Kasumi-1 (cell line): ENCODE results near the gene CTNNA3.
A peak's percentile ranks its signal among the peaks of the same experiment; 100 is the strongest.

Experiments
- DNase-seq, 2 experiments: peaks; one replicate each; lab custom pipeline; 2025; lab: John Stamatoyannopoulos, UW

Gene CTNNA3

DNA sequence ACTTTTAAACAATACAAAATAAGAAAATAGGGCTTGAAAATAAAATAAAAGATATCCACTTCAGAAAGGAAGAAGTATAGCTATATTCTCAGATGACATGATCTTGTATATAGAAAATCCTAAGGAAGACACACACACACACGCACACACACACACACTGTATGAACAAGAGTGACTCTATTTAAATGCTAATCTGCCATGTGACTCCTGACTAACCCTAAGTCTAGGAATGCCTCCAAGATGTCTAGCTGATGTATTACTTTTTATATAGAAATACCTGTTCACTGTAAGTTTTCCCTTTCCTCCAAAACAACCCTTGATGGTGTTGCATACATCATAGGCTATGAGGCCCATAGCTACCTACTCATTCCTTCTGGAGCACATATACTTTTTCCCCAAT lies 943.3 kb downstream of the CTNNA3 start:
- DNase-seq, result no peak

DNA sequence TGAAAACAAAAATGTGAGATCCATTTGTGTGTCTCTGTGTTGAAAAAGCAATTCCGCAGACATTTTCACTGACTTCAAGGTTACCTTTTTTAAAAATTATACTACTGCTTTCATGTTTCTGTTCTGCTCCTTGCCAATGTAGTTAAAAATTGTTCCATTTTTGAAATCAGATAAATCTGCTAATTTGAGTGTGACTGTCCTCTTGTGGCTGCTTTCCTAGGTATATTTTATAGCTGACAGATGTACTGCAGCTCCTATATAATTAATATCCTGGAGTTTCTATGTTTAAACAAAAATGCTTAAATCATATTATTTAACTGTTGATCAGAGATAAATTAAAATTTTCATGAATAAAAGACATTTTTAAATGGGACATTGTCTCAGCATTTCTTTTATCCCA lies 947.8 kb downstream of the CTNNA3 start:
- DNase-seq, result peak in 1 of 2 experiments; percentile 11

DNA sequence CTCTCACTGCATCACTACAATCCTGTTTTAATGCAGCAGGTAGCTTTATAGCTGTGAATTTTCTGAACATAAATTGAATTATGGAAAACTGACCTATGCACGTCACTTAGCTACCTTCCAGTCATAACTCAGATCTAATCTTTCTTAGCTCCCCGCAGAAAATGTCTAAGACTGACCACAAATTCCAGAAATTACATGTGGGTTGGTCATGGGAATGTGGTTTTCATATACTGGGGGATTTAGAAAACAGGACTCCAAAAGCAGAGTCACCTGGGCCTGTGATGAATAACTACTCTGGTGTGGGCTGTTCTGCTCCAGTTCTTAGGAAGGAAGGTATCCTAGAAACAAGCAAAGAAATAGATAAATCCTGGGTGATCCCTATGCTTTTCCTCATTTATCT lies 948.5 kb downstream of the CTNNA3 start:
- no peak for DNase-seq

DNA sequence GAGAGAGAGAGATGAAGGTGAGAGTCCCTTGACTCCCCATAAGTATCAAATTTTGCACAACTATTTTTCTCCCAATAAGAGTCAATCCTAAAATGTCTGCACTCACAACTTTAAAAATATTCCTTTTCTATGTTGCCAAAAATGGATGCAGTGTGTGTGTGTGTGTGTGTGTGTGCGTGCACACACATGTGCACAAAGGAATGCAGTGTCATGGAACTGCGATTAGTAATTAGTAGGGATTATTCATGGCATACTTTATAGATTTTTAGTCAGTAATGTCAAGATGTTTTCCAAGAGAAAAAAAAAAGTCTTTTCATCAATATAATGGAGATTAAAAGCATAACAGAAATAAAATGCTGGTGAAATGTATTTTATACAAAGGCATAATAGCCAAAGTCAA lies 949.3 kb downstream of the CTNNA3 start:
- no peak for DNase-seq

DNA sequence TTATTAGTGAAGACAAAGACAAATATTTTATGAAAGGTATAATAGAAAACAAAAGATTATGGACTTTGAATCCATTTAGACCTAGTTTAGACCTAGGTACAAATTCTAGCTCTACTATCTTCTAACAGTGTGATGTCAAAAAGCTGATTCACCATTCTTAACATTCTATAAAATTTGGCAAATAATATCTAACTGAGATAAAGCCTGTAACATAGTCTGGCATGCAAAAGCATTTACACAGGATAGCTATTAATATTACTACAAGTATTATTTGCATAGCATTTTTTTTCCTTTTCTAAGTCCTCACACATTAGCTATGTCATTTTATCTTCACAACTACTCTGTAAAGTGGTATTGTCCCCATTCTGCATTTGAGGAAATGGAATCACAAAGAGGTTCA lies 949.7 kb downstream of the CTNNA3 start:
- no peak for DNase-seq

DNA sequence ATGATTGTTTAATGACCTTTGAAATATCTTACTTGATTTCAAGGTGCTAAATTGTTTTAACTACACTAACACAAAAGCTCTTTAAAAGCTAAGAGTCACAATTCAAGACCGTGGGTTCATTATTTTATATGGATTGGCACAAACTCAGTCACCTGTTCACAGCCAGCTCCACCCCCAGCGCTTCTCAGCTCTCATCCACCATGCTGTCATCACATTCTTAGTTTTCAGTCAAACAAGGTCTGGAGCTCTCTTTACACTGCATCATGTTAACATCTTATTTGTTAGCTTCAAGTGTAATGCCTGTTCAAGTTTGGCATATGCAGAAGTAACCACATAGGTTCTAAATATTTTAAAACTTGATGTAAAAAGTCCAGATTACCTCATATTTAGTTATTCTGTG lies 951.1 kb downstream of the CTNNA3 start:
- DNase-seq, result no peak

DNA sequence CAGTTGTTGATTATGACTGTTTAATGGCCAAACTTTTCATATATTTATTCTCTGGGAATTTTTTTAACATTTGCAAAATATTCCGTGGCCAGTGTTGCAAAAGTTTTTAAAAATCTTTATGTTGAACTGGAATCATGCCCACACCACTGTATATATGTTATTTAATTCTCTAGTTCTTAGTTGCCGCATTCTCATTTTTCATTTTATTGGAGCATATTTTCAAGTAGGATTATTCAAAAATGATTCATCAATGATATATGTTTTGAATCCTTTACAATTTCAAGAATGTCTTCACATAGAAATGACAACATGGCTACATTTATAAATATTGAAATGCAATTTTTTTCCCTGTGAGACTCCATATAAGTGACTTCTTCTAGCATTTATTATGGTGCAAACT lies 958.8 kb downstream of the CTNNA3 start:
- DNase-seq, result no peak

DNA sequence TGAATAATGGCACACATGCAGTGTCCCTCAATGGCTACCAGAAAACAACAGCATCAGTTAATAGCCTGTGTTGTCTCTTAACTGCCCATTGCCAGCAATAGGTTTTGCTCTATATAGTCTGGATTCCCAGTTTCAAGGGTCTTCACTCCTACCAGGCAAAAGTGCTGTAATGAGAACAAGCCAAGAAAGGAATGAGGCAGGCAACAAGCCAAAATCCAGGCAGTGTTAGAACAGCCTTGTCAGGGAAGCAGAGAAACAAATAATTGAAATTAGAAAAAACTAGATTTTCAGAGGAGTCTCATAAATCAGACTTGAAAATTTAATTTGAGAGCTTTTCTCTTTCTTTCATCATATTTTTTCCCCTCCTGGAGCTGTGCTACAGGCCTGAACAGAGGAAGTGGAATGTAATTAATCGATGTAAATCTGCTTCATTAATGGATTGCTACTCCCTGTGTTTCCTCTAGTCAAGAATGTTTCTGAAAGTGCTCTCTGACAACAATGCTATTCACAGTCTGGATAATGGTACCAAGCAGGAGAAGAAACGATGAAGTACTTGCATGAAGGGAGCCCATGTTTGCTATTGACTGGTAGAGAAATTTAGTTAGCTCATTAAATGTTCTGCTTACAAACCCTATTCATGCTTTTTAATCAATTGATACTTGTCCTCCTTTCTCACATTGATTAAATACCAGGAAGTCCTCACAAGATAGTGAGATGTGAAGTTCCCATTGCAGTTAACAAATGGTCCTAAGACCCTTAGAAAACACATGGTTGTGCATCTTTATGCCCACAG lies 972.2 kb downstream of the CTNNA3 start:
- DNase-seq, result no peak

DNA sequence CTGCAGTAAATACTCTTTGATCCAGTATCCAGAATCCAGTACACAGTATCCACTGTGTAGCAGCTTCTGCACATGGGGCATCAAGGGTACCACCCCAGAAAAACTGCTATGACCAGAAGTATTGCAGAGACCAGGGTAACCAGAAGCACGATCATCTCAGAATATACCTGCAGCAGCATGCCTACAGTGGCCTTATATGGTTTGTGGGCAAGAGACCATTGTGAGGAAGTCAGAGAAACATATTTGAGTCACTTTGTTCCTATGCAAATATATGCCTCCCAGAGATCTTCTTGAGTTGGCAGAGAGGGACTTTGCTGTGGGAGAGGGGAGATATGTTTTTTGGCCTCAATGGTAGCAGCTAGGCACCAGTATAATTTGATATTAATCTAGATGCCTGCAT lies 976.5 kb downstream of the CTNNA3 start:
- no peak for DNase-seq

DNA sequence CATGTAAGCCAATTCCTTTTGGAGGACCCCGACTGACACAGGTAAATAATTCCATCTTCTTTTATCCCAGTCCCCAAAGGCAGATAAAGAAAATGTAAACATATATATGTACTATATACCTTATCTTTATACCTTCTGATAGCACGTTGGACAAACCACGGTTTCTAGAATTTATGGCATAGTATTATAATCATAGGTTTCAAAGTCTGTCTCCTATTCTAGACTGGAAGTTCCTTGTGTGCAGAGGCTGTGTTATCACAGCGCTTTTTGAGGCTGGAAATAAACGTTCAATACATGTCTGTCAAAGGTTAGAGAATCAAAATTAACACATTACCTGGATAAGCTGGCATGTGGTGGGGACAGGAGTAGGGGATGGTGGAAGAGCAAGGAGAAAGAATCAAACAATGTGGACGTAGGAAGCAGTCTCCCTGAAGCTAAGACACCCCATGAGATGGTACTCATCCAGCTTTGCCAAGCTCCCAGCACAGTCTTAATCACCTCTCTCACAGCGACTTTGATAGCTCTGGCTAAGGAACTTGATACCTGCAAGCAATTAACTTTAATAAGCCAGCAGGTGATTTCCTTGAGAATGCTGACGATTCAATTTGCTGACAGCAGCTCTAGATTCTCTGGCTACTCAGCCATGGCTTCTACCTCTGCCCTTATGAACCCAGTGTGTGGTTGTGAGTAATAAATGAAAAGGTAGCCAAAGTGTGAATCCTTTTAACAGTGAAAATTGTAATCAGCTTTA lies 978.6 kb downstream of the CTNNA3 start:
- DNase-seq, result no peak

DNA sequence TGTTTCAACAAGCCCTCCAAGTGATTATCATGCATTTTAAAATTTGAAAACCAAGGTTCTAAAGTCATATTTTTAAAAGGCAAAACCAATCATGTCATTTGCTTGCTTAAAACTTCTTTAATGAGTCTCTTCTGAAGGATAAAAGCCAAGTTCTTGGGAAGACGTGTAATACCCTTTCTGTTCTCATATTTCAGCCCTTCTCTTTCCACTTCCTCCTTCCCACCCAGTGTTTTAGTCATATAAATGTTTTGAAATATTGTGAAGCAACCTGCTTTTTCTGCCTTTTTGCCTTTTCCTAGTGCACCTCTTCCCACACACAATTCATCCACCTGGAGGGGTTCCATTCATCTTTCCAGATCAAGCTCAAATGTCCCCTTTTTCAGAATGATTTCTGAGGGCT lies 981.3 kb downstream of the CTNNA3 start:
- peak; percentile 74 to 75 for DNase-seq

DNA sequence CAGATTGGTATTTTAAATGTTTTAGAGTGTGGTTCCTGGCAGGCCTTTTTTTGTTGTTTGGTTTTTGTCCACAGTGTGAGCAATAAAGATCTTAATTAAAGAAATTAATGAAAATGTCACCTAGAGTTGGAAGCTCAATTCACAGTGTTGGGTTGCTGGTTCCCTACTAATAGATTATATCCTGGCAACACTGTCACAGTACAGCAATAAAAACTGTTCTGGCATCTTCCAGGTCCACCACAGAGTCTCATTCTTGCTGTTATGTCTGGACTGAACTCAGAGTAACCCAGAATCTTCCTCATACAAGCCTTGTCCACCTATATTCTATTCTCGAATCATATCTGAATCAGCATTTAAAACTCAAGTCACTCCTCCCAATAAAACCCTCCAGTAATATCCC lies 982.6 kb downstream of the CTNNA3 start:
- DNase-seq, result no peak

DNA sequence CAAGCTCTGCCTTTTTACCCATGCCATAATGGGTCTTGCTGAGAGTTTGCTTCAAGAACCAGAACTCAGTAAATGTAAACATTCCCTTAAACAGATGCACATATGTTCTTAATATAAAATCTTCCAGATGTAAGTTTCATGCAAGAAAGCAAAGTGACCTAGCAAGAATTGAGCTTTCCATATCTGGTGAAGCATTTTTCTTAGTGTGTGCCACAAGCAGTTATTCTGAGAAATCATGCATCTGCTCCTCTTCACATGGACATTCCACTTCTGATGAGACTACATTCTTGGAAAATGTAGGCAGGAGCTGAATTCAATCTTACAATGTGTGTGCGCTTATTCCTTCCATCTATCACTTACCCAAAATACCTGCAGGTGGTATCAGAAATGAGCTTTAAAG lies 997.9 kb downstream of the CTNNA3 start:
- no peak for DNase-seq

DNA sequence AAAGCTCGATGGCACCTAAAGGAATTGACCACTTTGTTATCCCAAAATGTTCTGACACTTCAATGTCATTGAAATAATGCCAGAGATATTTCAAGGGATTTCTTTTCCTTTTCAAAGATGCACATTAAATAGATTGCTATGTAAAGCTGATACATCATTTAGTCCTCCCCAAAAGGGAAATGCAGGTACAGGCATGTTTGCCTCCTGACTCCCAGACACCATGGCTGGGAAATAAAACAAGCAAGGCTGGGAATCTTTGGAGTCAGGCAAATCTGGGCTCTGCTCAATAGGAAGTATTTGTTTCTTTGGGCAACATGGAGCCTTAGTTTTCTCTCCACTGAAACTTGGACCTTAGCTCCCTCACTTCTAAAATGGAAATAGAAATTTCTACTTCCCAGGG lies 1000.9 kb downstream of the CTNNA3 start:
- no peak for DNase-seq

DNA sequence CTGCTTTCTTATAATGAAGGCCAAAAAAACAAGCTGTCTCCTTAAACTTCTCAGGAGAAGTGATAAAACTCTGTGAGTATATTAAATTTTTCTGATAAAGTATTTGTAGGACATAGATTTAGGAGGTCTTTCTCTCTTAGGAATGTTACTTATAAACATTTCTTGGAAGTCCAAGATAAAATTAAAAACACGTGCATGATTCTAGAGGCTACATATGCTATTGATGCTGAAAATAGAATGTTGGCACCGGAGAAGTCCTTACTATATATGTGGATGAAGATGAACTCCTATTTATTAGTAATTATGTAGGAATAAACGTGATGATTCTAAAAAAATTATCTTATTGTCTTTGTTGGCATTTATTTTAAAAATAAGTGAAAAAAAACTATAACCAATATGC lies 1011.4 kb downstream of the CTNNA3 start:
- no peak for DNase-seq

DNA sequence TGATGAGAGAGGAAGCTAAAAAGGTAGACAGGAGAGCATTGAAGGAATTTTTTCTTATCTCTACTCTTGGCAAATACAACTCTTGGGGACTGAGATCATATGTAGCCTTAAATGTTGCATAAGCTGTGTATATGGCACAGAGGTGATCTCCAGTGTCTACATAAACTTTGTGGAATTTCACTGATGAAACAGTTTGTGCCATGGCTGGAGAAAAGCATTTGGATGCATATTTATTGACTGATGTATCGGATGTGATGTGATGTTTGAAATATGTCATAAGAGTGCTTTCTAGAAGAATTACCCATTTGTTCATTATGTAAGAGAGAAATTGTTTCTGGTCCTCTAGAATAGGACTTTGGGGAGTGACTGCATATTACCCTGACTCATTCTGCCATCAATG lies 1015.1 kb downstream of the CTNNA3 start:
- no peak for DNase-seq

DNA sequence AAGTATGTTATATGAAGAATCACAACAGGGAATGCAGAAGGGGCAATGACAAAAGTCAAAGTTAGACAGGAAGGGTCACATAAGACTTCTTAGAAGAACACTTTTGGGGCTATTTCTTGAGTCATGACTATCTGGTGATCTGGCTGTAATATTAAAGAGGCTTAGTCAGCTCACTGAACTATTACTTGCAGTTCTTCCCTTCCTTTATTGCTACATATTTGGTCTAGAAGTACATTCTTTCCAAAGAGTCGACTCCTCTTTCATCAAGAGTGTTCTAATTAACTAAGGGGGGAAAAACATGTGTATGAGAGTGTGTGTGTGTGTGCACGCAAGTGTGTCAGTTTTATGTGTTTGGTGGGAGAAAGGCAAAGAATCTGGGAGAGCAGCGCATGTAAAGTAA lies 1017.5 kb downstream of the CTNNA3 start:
- no peak for DNase-seq

DNA sequence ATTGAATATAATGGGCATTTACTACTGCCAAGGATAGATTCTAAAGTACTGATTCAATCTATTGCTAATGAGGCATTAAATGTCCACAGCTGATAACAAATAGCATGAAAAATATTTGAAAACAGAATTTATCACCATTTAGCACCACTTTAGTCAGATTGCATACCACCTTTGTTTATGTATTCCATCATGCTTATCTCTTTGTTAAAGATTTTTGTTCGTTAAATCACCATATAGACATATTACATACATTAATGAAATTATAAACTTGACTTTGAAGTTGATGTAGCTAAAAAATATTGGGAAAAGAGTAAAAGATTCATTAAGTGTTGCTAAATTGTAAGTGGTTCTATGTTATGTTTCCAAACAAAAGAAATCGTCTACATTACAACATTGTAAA lies 1022.9 kb downstream of the CTNNA3 start:
- DNase-seq, result no peak

DNA sequence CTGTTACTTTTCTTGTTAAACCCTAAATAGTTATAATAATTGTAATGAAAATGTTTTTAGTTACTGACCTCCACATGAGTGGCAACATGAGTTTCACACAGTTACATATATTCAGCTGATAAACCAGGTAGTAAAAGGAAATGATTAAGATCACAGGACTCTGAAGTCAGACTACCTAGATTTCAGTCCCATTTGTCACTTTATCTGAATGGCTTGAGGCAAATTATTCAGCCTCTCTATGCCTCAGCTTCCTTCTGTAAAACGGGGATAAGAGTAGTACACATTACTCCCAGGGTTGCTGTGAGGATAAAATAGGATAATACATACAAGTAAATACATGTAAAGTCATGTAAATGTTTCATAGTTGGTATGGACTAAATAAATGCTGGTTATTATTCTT lies 1024.4 kb downstream of the CTNNA3 start:
- DNase-seq, result no peak

DNA sequence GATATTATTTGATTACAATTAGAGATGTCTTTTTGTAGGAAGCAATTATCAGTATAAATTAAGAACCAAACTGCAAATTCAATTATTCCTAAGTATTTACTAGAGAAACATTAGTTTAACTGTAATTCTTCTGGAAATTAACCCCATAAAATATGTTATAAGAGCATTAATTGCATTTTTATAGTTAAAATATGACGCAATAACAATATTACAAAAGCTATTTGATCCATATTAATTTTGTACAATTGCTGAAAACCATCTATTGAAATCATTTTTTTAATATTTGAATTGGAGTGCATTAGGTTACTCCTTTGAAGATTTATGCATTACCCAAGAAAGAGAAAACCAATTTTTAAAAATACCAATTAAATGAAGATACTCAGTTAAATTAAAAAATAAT lies 1024.9 kb downstream of the CTNNA3 start:
- no peak for DNase-seq

DNA sequence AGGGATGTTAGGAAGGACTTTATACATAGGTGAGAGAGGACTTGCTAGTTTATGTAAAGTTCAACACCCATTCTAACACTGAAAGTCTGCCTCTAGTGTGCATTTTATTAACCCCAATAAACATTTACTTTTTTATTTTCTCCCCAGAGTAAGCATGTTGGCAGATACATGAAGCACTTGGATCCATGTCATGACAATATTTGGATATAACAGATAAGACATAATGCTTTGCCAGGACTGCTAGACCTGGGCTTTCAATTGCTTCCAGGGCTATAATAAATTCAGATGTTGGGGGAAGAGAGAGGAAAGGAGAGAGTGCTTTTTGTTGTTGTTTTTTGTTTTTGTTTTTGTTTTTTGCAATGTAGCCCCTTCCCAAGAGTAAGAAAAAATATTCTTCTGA lies 1039.5 kb downstream of the CTNNA3 start:
- no peak for DNase-seq

DNA sequence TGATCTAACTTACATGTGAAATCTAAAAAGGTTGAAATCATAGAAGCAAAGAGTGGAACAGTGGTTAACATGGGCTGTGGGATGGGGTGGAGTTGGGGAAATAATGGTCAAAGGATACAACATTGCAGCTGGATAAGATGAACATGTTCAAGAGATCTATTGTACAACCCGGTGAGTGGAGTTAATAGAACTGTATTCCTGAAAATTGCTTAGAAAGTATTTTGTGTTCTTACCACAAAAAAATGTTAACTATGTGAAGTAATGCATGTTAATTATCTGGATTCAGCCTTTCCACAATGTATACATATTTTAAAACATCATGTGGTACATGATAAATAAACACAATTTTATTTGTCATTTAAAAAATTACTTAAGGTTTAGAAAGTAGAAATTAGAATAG lies 1041.1 kb downstream of the CTNNA3 start:
- DNase-seq, result no peak

DNA sequence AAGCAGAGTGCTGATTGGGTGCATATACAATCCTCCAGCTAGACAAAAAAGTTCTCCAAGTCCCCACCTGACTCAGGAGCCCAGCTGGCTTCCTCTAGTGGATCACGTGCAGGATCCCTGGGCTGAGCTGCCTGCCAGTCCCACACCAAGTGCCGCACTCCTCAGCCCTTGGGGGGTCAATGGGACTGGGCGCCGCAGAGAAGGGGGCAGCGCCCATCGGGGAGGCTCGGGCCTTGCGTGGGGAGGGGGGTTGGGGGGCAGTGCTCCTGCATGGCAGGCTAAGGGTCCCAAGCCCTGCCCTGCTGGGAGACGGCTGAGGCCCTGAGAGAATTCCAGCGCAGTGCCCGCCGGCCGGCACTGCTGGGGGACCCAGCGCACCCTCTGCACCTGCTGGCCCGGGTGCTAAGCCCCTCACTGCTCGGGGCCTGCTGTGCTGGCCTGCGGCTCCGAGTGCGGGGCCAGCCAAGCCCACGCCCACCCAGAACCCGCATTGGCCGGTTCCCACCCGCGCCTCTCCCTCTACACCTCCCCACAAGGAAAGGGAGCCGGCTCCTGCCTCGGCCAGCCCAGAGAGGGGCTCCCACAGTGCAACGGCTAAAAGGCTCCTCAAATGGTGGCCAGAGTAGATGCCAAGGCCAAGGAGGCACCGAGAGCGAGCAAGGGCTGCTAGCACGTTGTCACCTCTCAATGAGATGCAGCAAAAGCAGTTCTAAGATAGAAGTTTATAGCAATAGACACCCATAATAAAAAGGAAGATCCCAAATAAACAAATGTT lies 1044.5 kb downstream of the CTNNA3 start:
- DNase-seq, result no peak
